Stimulated activated CD4-positive, alpha-beta T cell treated with anti-CD3 and anti-CD28 coated beads, TNF-alpha, amount 100 ng/mL, for 48 hours (primary cell): Measurements from ENCODE around the gene RFX1.
A peak's percentile ranks its signal among the peaks of the same experiment; 100 is the strongest.

Source experiments
- DNase-seq, 3 donors: peaks; one replicate each; pipeline ENCODE4 v3.0.0-alpha.2; 2020; ENCODE audit warnings: low read depth in 3 of 3

The RFX1 gene

DNA sequence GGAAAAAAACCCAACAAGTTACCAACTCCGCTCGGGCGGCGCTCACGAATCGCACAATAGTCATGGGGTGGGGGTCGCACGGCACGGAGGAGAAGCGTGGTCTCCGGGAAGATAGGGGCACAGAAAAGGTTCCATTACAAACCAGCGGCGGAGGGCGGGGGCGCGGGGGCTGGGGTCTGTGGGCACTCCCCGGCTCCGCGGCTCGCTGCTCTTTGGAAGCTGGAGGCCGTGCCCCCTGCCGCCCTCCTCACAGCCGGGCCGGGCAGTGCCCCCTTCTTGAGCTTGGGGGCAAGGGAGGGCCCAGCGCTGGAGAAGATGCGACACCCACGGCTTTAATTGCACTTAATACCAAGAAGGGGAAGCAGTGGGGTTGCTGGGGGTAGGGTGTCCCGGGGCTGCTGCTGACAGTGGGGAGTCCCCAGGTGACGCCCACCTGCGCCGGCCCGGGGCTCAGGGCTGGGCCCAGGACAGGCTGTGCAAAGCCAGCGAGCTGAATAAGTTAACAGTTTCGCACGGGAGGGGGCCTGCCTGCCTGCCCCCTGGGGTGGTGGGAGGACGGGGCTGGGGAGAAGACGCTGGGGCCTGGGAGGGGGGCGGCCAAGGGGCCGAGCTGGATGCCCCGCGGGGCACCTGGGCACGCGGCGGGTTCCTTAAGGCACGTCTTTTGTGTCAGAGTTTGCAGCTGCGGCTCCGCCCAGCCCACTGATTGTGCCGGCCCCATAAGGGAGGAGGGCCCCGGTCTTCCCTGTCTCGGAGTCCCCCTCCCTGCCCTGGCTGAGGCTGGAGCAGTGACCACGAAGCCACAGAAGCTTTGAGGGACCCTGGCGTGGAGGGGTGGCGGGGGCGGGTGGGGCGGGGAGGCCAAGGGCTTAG is 44.1 kb downstream of the RFX1 start:
- DNase-seq = no peak

DNA sequence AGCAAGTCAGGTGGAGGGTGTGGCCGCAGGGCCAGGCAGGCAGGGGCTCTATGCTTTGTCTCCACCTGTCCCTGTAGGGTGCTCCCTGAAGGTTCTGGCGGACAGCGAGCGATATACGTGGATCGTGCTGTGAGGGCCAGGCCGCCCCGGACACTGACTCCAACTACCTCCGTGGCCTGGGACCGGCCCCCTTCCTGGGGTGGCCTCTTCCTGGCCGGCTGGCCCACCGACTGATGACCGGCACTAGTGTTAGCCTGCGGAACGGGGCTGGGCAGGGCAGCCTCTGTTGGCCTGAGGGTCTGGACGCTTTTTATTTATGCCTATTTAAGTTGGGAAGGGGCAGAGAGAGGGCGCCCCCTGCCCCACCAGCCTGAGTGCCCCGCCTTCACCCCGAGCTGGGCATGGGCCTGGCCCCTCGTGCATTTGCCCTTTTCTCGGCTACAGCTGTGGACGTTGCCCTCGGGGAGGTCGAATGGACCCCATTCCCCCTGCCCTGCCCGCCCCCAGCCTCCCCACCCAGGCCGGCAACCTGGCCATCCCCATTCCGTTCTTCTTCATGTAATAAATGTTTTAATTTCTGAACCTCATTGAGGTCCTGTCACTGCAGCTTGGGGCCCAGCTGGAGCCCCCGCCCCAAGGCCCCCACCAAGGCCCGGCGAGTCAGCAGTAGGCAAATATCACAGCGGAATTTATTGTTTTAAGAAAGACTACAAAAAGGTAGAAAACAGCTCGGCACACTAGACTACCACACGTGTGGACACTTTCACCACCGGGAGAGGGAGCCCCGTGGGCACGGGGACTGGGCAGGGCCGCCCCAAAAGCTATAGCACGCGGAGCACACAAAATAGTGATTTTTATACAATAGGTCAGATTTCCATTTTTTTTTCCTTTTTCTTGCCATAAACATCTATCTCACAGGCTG is 45.0 kb downstream of the RFX1 start:
- DNase-seq = no peak

DNA sequence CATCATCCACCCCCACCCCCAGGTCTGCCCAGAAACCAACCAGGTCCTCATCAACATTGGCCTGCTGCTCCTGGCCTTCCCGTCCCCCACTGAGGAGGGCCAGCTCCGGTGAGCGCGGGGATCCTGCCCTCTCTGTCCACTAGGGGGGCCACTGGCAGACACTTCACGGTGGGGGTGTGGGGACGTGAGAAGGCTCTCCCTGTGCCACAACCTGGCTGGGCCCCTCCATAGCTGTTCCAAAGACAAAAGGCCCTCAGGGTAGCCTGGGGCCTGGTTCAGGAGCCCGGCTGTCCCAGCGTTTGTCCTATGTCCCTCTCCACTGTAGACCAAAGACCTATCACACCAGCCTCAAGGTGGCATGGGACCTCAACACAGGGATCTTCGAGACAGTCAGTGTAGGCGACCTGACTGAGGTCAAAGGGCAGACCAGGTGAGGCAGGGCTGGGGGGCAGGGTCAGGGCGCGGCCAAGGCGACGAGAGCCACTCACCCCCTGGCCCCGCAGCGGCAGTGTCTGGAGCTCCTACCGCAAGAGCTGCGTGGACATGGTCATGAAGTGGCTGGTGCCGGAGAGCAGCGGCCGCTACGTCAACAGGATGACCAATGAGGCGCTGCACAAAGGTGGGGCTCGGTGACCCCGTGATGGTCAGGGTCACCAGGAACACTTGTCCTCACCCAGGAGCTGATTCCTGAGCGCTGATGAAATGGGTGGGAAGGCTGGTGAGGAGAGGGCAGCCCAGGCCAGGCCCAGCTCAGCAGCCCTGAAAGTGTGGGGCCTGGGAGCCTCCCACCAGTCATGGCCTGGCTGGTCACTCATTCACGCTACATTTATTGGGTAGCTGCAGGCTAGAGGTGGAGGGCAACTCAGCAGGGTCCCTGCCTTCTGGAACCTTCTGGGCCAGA is 45.9 kb downstream of the RFX1 start:
- no peak for DNase-seq

DNA sequence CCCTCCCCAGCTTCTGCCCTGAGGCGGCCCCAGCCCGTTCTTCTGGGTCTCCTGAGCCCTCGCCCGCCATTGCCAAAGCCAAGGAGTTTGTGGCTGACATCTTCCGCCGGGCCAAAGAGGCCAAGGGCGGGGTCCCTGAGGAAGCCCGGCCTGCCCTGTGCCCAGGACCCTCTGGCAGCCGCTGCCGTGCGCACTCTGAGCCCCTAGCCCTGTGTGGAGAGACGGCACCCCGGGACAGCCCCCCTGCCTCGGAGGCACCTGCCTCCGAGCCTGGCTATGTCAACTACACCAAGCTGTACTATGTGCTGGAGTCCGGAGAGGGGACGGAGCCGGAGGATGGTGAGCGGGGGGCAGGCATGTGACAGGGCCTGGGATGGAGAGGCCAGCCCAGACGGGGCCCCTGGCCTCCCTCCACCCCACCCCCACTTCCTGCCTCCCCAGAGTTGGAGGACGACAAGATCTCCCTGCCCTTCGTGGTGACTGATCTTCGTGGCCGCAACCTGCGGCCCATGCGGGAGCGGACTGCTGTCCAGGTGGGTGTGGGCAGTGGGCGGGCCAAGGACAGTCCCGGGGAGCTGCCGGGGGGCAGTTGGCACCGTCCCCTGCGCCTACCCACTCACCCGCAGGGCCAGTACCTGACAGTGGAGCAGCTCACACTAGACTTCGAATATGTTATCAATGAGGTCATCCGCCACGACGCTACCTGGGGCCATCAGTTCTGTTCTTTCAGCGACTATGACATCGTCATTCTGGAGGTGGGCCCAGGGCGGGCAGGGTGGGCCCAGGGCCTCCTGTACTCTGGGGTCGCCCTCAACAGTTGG is 46.8 kb downstream of the RFX1 start:
- no peak for DNase-seq

DNA sequence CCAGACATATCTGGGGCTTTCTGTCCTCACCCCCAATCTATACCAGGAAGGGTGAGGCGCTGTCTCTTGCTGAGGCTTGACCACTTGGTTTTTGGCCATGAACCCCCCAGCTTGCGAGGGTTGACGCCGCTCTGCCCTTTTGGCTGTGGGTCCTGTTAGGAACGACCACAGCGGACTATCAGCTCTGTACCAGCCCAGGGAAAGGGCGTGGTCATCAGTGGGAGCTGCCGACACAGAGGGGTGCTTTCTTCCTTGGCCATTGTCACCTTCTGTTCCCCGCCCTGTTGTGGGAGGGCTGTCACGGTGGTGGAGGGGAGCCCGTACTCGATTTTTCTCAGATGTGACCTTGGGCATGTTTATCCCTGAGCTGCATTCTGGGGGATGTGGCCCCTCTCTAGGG is 48.1 kb downstream of the RFX1 start:
- DNase-seq = no peak

DNA sequence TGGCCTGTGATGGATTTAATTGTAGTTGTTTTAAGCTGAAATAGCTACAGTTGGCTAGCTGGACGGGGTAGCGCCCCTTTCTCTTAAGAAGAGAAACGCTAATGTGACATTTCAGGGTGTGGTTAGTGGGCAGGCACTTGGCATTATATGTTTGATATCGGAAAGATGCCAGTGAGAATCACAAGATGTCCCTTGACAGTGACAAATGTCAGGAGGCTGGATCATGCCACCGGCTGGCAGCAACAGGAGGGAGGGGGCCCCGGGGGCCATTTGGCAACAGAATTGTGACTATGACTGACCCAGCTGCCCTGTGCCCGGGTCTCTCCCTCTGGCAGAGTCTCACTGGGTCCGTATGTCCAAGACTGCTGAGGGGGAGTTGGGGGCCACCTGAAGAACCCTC is 49.1 kb downstream of the RFX1 start:
- DNase-seq = no peak

DNA sequence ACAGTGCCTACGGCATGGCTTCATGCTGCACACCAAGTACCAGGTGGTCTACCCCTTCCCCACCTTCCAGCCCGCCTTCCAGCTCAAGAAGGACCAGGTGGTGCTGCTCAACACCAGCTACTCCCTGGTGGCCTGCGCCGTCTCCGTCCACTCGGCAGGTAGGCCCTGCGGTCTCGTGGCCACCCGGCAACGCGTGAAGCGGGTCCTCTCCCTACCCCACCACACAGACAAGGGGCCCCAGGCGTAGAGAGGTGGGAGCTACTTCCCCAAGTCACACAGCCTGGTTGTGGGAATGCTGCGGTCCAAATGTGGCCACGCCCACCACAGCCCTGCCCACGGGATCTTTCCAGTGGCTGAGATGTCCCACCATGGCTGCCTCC is 49.8 kb downstream of the RFX1 start:
- no peak for DNase-seq

DNA sequence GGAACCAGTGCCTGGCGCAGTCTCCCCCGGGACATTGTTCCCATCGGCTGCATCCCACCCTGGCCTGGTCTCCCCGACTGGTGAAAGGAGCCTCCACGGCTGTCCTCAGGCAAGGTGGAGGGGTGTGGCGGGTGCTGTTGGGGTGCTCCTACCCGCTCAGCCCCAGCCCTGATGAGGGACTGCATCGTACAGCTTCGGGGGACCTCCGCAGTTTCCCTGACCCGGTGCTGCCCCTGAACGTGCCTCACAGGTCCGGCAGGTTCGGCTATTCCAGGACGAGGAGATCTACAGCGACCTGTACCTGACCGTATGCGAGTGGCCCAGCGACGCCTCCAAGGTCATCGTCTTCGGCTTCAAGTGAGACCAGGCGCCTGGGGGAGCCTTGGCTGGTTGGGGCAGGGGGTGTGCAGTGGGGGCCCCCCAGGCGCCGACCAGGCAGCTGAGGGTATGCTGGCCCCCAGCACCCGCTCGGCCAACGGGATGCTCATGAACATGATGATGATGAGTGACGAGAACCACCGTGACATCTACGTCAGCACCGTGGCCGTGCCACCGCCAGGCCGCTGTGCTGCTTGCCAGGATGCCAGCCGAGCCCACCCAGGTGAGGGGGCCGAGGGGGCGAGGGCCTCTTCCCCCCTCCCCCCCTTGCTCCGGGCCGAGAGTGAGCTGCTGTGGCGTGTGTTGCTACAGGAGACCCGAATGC is 50.3 kb downstream of the RFX1 start:
- DNase-seq = no peak

DNA sequence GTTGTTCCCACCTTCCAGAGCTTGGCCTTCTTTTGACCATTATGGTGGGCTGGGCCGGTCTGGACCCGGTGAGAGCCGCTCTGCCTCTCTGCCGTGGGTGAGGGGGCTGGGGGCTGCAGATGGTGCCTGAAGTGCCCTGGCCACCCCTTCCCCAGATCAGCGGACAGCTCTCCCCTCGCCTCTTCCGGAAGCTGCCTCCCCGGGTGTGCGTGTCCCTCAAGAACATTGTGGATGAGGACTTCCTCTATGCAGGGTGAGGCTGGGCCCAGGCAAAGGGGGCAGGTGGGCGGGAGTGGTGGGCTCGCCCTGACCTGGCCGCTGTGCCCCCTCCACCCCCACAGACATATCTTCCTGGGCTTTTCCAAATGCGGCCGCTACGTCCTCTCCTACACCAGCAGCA is 51.9 kb downstream of the RFX1 start:
- no peak for DNase-seq

DNA sequence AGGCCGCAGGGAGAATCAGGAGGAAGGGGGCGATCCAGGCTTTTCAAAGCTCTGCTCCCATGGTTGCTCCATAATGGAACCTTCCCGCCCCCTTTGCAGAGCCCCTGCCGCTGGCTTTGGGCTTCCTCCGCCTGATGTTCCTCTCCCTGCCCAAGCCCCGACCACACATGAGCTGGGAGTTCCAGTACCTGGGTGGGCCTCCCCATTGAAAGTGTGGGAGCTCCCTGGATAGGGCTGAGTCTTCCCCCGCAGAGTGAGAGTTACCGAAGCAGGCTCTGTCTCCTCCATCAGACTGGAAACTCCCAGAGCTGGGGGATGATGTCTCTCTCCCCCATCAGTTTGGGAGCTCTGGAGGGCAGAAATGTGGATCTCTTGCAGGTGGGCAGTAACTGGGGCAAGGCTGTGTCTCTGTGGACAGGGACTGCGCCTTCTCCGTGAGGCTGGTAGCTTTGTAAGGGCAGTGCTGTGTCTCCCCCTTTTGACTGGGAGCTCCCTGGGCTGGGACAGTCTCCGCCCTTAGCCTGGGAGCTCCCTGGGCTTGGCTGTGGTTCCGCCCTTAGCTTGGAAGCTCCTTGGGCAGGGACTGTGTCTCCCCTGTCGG is 53.1 kb downstream of the RFX1 start:
- DNase-seq = no peak

DNA sequence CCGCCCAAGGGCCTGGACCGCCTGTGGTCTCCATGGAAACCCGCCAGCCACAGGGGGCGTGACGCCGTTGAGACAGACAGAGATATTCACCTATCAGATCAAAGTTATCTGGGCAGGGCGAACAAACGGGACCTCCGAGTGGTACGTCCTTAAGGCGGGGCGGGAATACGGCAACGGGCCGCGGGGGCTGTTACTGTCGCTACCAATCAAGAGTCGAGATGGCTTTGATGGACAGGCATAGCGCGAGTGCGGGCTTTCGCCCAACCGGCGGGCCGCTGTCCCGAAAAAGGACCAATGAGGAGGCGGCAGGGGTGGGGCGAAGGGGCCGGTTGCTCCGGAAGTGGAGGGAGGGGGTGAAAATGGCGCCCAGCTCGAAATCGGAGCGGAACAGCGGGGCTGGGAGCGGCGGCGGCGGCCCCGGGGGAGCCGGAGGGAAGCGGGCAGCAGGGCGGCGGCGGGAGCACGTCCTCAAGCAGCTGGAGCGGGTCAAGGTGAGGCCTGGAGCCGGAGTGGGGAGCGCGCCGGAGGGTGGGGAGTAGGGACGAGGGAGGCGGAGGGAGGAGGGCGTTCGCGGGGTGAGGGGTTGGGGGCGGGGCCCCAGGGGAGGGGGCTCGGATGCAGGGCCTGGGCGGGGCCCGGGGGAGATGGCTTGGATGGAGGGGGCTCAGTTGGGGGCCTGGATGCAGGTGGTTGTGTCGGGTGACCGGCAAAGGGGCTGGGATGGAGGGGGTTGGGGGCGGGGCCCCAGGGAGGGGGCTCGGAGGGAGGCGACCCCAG is 53.8 kb downstream of the RFX1 start, which contains the start of gene DCAF15:
TSS of gene DCAF15 (plus strand) at position 356 of the 777 bp plus-strand sequence. CDS start at position 360, 4 bp downstream.
- peak; percentile 99 for DNase-seq

DNA sequence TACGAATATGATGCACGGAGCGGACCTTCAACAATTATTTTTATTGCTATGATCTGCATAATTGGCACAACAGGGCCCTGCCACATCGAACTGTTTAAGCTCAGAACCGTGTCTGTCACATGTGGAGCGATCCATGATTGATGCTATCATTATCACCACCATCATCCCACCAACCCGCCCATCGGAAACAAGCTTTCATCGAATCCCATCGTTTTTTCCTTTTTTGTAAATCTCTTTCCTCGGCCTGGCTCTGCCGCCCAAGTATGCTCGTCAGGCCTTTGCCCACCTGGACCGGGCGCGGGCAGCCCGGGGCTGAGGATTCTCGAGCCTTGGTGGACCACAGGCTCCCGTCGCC is 54.3 kb downstream of the RFX1 start:
- DNase-seq = no peak

DNA sequence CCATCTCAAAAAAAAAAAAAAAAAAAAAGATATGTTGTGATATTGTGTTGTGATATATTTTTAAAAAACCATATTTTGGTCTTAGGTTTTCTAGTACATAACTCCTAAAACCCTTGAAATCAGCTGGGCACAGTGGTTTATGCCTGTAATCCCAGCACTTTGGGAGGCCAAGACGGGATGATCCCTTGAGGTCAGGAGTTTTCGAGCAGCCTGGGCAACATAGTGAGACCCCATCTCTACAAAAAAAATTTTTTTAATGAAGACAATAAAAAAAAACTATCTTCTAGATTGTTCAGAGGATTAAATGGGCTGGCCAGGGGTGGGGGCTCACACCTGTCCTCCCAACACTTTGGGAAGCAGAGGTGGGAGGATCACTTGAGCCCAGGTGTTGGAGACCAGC is 55.1 kb downstream of the RFX1 start:
- DNase-seq = no peak

DNA sequence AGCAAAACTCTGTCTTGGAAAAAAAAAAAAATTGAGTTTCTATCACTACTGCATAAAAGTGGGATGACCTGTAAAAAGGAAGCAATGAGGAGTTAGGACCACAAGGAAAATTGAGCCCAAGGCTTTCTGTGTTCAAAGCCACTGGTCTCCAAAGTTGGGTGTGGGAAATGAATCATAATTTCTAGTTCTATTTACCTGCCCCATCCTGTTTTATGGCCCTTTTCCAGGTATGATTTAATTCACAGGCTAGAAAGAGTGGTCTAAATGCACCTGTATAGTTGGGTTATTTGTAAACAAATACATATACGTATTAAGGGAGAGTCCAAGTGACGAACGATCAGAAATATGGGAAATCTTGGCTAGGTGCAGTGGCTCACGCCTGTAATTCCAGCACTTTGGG is 59.7 kb downstream of the RFX1 start:
- no peak for DNase-seq

DNA sequence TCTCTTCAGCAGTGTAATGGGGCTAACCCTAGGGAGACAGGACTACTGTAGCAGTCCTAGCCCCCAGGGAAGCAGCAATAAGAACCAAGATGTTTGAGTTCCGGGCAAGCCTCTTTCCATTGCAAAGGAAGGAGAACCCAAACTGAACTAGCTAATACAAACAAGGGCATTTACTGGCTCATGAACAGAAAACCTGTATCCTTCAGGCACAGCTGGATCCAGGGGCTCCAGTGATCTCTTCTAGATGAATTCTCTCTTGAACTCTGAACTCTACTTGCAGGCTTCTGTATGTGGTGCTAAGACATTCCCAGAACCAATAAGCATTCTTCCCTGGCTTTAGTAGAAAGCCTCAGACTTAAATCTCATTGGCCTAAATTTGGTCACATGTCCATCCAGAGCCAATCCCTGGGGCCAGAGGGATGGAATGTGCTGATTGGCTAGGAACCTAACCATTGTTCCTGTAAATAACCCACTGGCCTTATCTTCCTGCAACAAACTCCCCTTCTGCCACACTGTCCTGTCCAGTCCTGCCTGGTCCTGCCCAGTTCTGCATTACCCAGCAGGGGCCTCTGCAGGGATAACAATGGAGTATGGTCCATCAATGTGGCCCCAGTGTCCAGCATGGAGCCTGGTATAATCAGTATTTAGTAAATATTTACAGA is 64.0 kb downstream of the RFX1 start:
- DNase-seq = no peak

DNA sequence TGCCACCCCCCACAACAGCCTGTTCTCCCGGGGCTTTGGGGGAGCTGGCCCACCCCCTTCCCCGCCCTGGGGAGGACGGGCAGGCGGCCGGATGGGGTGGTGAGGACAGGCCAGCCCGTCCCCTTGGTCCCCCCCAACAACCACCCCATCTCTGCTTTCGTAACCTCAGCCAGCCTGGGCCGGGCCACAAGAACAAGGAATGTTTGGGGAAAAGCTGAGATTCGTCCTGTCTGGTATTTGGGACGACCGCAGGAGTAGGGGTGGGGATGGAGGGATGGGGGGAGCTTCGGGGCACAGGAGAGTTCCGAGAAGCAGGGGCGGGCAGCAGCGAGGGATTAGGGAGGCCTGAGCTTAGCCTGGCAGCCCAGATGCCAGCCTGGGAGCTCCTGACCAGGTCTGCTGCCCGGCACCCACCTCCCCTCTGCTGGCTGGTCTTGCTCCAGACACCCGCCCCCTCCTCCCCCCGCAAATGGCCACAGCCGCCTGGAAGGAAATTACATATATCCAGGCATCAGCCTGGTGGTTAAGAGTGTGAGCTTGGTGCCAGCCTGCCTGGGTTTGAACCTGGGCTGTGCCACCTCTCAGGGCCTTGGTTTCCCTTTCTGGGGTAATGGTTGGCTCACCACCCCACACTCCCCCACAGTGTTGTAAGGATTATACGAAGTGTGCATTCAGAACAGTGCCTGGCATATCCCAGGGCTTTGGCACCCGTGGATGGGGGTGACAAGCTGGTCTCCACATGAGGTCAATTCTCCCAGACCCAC is 67.6 kb downstream of the RFX1 start, which contains the start of gene PODNL1:
TSS of gene PODNL1 (minus strand) at position 117 of the 764 bp plus-strand sequence. CDS start 236 bp downstream, outside the sequence.
- no peak for DNase-seq

DNA sequence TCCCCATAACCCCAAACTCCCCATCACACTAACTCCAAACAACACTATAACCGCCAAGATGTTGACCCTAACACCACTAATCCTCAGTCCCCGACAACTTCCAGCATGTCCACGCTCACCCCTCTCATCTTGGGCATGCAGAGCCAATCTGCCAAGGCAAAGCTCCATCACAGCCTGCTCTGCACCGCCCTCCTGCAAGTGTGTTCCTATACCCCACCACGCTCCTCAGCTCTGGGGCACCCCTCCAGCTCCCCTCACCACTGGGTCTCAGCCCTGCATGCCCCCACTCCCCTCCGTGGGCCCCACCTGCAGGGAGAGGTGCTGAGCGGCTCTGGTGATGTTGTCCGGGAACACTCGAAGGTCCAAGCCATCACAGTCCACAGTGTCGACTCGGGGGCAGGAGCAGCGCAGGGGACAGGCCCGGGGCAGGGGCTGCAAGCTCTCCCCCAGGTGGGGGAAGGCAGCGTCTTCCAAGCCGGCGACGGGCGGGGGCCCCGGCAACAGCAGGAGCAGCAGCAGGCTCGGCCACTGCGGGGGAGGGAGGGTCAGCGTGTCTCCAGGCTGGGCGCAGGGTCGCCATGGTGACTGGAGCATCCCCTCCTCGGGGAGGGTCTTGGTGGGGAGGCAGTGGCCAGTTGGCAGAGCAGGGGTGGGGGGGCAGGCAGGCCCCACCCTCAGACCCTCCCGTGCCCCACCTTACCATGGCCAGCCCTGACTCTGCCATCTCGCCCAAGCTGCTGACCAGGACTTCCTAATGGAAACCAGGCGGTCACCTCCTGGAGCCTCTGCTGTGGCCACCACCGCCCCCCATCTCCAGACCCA is 68.4 kb downstream of the RFX1 start:
- no peak for DNase-seq
